HepG2 (cell line): Measurements from ENCODE around the gene GYS1. TPM values are rescaled to one million over a fixed set of nuclear protein-coding genes. Genes with fewer than 3 reads are reported as not detected.

Experiments
- ATAC-seq: fragments of 200-7000 bp; cut with Tn5 transposase; 3 replicates; pipeline ENCODE4 v1.9.1; 2020; ENCODE audit warnings: mild to moderate bottlenecking, moderate library complexity
- BruUV-seq: library from RNA; stranded (reverse); fragments of 400-500 nt; replicated peaks from 2 replicates; lab custom pipeline; 2021; lab: Mats Ljungman, UMichigan
- CTCF ChIA-PET: fragments of 300-600 bp; formaldehyde crosslinking; extraction: SDS; loops from one replicate; lab custom pipeline; 2021; ENCODE audit warnings: low total read pairs, inconsistent platforms, low intra/inter-chr PET ratio; lab: Yijun Ruan, JAX
- POLR2A ChIA-PET: fragments of 350-600 bp; sonication (Branson Sonifier 250); formaldehyde crosslinking; loops from one replicate; lab custom pipeline; 2020; ENCODE audit warnings: antibody characterized with exemption, inconsistent platforms; lab: Yijun Ruan, JAX
- DNase-seq: peaks from one replicate; pipeline ENCODE4 v3.0.0-alpha.2; 2015; ENCODE audit warnings: low spot score
- FAIRE-seq: peaks from 3 replicates; lab custom pipeline; 2011; peaks lifted over from hg19 to GRCh38; lab: Jason Lieb, UNC
- H2AFZ ChIP-seq: one replicate; pipeline ENCODE4 v1.6.1; 2011; ENCODE audit warnings: low read length, inconsistent platforms
- H3K27ac ChIP-seq: fragments of 300-600 bp; 3 replicates; pipeline ENCODE4 v1.8.0; 2011; ENCODE audit warnings: mixed run types, mild to moderate bottlenecking, mixed read lengths, low read length, inconsistent platforms; ENCODE audit not compliant: insufficient read depth; ENCODE audit errors: extremely low read length
- H3K27me3 ChIP-seq, 2 experiments: fragments of 200-600 bp in 1 of 2; 2 replicates in 1 of 2; 3 replicates in 1 of 2; pipeline versions ENCODE4 v1.6.0 to v1.8.0; 2011; ENCODE audit warnings: low read length in 2 of 2, mild to moderate bottlenecking in 2 of 2, moderate library complexity in 2 of 2, inconsistent platforms in 1 of 2; ENCODE audit not compliant: insufficient read depth in 2 of 2, control insufficient read depth in 1 of 2
- H3K36me3 ChIP-seq, 2 experiments: fragments of 200-600 bp in 1 of 2; replicated peaks in 1 of 2; 2 replicates in 1 of 2; 3 replicates in 1 of 2; pipeline versions ENCODE4 v1.5.1 to v1.8.0; 2011; ENCODE audit warnings: low read length in 2 of 2, inconsistent platforms in 1 of 2; ENCODE audit not compliant: insufficient read depth in 2 of 2, control insufficient read depth in 1 of 2
- H3K4me1 ChIP-seq: 2 replicates; pipeline ENCODE4 v1.5.1; 2012; ENCODE audit warnings: low read length, inconsistent platforms; ENCODE audit not compliant: insufficient read depth
- H3K4me2 ChIP-seq: 2 replicates; pipeline ENCODE4 v1.6.0; 2011; ENCODE audit warnings: low read depth, low read length, inconsistent platforms
- H3K4me3 ChIP-seq, 3 experiments: fragments of 200-600 bp in 1 of 3; sonication (generic), shearing (Covaris generic) in 1 of 3; replicated peaks in 1 of 3; 2 replicates each; pipeline ENCODE4 v1.5.1; 2011 to 2016; ENCODE audit warnings: low read length in 3 of 3, inconsistent platforms in 2 of 3, low read depth in 2 of 3, mild to moderate bottlenecking in 2 of 3, control low read depth in 1 of 3, mixed read lengths in 1 of 3; ENCODE audit not compliant: insufficient read depth in 1 of 3
- H3K79me2 ChIP-seq: one replicate; pipeline ENCODE4 v1.6.1; 2011; ENCODE audit warnings: low read length, inconsistent platforms; ENCODE audit not compliant: insufficient read depth
- H3K9ac ChIP-seq: 2 replicates; pipeline ENCODE4 v1.6.0; 2011; ENCODE audit warnings: mild to moderate bottlenecking, low read depth, low read length, inconsistent platforms; ENCODE audit not compliant: insufficient read depth
- H3K9me3 ChIP-seq: 2 replicates; pipeline ENCODE4 v1.5.1; 2012; ENCODE audit warnings: mild to moderate bottlenecking, low read length
- H4K20me1 ChIP-seq: 2 replicates; pipeline ENCODE4 v1.6.0; 2011; ENCODE audit warnings: inconsistent platforms, mild to moderate bottlenecking, low read length, moderate library complexity; ENCODE audit not compliant: insufficient read depth
- ARNT ChIP-seq: fragments of 450-650 bp; IDR thresholded peaks from 2 replicates; pipeline ENCODE4 v1.6.1; 2017
- ASH2L ChIP-seq: fragments of 300-600, 200-600 bp; sonication (generic); IDR thresholded peaks from 2 replicates; pipeline ENCODE4 v1.7.0; 2017; ENCODE audit warnings: low read depth, mild to moderate bottlenecking, moderate library complexity, mixed read lengths, low read length; ENCODE audit not compliant: insufficient read length
- ATAD3A ChIP-seq: sonication (generic); formaldehyde crosslinking; IDR thresholded peaks from 2 replicates; pipeline ENCODE4 v1.4.0; 2020; ENCODE audit warnings: missing genetic modification reagents
- BCL6 ChIP-seq: IDR thresholded peaks from 2 replicates; pipeline ENCODE4 v1.6.1; 2016; ENCODE audit warnings: missing genetic modification reagents, missing compliant biosample characterization
- CHD2 ChIP-seq: IDR thresholded peaks from 2 replicates; pipeline ENCODE4 v1.6.1; 2011; ENCODE audit warnings: low read depth, low read length, improper control_type of control experiment
- GABPA ChIP-seq, 2 experiments: IDR thresholded peaks; 2 replicates each; pipeline ENCODE4 v1.6.1; 2011 to 2016; ENCODE audit warnings: low read depth in 2 of 2, low read length in 1 of 2, missing biosample characterization in 1 of 2, missing genetic modification characterization in 1 of 2
- HNRNPK ChIP-seq: fragments of 200-400 bp; formaldehyde crosslinking; IDR thresholded peaks from 2 replicates; pipeline ENCODE4 v1.6.1; 2018; ENCODE audit warnings: low read length, low read depth, moderate library complexity, mild to moderate bottlenecking; ENCODE audit not compliant: poor library complexity, severe bottlenecking
- HNRNPLL ChIP-seq: fragments of 200-400 bp; formaldehyde crosslinking; IDR thresholded peaks from 2 replicates; pipeline ENCODE4 v1.6.1; 2017; ENCODE audit warnings: mild to moderate bottlenecking, low read depth, low read length; ENCODE audit not compliant: poor library complexity, severe bottlenecking
- IRF9 ChIP-seq: sonication (generic); formaldehyde crosslinking; IDR thresholded peaks from 2 replicates; pipeline ENCODE4 v1.8.0; 2022; ENCODE audit warnings: missing genetic modification reagents, mild to moderate bottlenecking, borderline replicate concordance
- NFYB ChIP-seq: sonication (generic); formaldehyde crosslinking; IDR thresholded peaks from 2 replicates; pipeline ENCODE4 v1.4.0; 2020; ENCODE audit warnings: missing genetic modification reagents
- NONO ChIP-seq, 2 experiments: fragments of 450-650 bp in 1 of 2; sonication (generic) in 1 of 2; formaldehyde crosslinking in 1 of 2; IDR thresholded peaks in 1 of 2; conservative IDR thresholded peaks in 1 of 2; 2 replicates each; pipeline versions ENCODE4 v1.6.1 to v1.8.0; 2017 to 2022; ENCODE audit warnings: mild to moderate bottlenecking in 1 of 2, missing genetic modification reagents in 1 of 2, moderate library complexity in 1 of 2
- NPAS2 ChIP-seq: sonication (generic); formaldehyde crosslinking; IDR thresholded peaks from 2 replicates; pipeline ENCODE4 v1.8.0; 2022; ENCODE audit warnings: mild to moderate bottlenecking, missing genetic modification reagents, borderline replicate concordance
- RCOR2 ChIP-seq: IDR thresholded peaks from 2 replicates; pipeline ENCODE4 v1.6.1; 2016; ENCODE audit warnings: missing biosample characterization, missing genetic modification reagents
- RXRA ChIP-seq: sonication (generic); formaldehyde crosslinking; IDR thresholded peaks from 2 replicates; pipeline ENCODE4 v1.5.1; 2020; ENCODE audit warnings: missing genetic modification reagents
- RXRB ChIP-seq: IDR thresholded peaks from 2 replicates; pipeline ENCODE4 v1.6.1; 2016; ENCODE audit warnings: borderline replicate concordance, missing genetic modification reagents, missing compliant biosample characterization
- ZMYM2 ChIP-seq: sonication (generic); formaldehyde crosslinking; IDR thresholded peaks from 2 replicates; pipeline ENCODE4 v1.8.0; 2022; ENCODE audit warnings: mild to moderate bottlenecking, missing genetic modification reagents
- ZNF446 ChIP-seq: sonication (generic); formaldehyde crosslinking; IDR thresholded peaks from 2 replicates; pipeline ENCODE4 v1.5.0; 2020; ENCODE audit warnings: mild to moderate bottlenecking, missing genetic modification reagents
- WGBS: methylation state at CpG from one replicate; pipeline ENCODE4 v1.1.6; 2017; ENCODE audit warnings: low lambda C conversion rate; 5-methylcytosine and 5-hydroxymethylcytosine counted together
- in situ Hi-C: cut with HindIII; loops from 2 replicates; pipeline ENCODE4 v1.10.0; 2017; ENCODE audit warnings: low pct_unique_long_range_greater_than_20kb; ENCODE audit not compliant: extremely low pct_ligation_motif_present
- intact Hi-C: fragments of 100-400 bp; cut with micrococcal nuclease; formaldehyde crosslinking; loops from one replicate; pipeline ENCODE4 v1.10.0; 2022; ENCODE audit not compliant: unreplicated experiment
- polyA plus RNA-seq, 8 experiments: library from polyadenylated mRNA; depleted of rRNA in 3 of 8; stranded (reverse) in 7 of 8; unstranded in 1 of 8; fragments of >200 nt; fragmentation: Illumina TruSeq in 4 of 8; extraction: Trizol in 4 of 8; gene quantifications; 2 replicates each; pipeline versions ENCODE4 v1.2.1 to v1.2.3, GENCODE V29; 2011 to 2016; ENCODE audit warnings: low read depth in 4 of 8, missing spikeins in 1 of 8, mixed read lengths in 1 of 8; ENCODE audit not compliant: insufficient read depth in 1 of 8
- total RNA-seq, 5 experiments: library from RNA; depleted of rRNA; stranded (reverse); fragments of >200 nt; fragmentation: Illumina TruSeq; extraction: Trizol; gene quantifications; 2 replicates each; pipeline ENCODE4 v1.2.3, GENCODE V29; 2016; ENCODE audit warnings: low read depth in 1 of 5

The GYS1 gene
- total and polyA plus RNA-seq, 2 of the 13 experiments (the other 11 are each of a cell fraction or from before 2014, with no cell fraction given) = 18.4 to 42.1 TPM

GRCh38 chr19:48933382-48933932 lies 59.7 kb downstream of the GYS1 start, which contains the start of gene DHDH:
Gene DHDH, plus strand, starts transcription at chr19:48933699. Its CDS starts 23 bp downstream, at chr19:48933722.
- WGBS = under 1% methylated on average over 12 of the region's 43 CpGs
- ATAC-seq (peak; percentile 90), FAIRE-seq (peak; percentile 57), DNase-seq (peak; percentile 74)
- no peak within 1 kb of the TSS for H3K27ac ChIP-seq
- no peak within 1 kb of the TSS for H2AFZ ChIP-seq
- H3K4me3 ChIP-seq = peak within 1 kb of the TSS; percentile 36 to 71 (median 51)
- POLR2A ChIA-PET = interaction anchor here (0.6 to 2.0 kb wide), 11 partner anchors 17 to 215 kb away, joined by 3 to 20 read pairs (median 5); partner anchors contain the start of genes BAX, NUCB1 and PPP1R15A
- no peaks in the 10 kb centered on the region for H3K9me3 ChIP-seq
- peak within 1 kb of the TSS; percentile 17; the same call in 1 of the 2 replicates for H3K9ac ChIP-seq
- peak within 1 kb of the TSS; percentile 78 for H3K4me2 ChIP-seq
- H3K4me1 ChIP-seq = peaks cover 31% of the 10 kb centered on the region
- H3K27me3 ChIP-seq = peaks cover 0 to 1% of the 10 kb centered on the region in 2 experiments; a peak in 1 of 5 replicates
- intact Hi-C loops = no loop called here
- no TSS peak for BruUV-seq
- CTCF ChIA-PET = no interaction called here
- H3K79me2 ChIP-seq = no peaks in the 10 kb centered on the region
- no peaks in the 10 kb centered on the region for H3K36me3 ChIP-seq
- H4K20me1 ChIP-seq = no peaks in the 10 kb centered on the region
- in situ Hi-C loops = no loop called here
- TF ChIP-seq NFYB (CRISPR knock-in tag) (peak; percentile 40), RXRA (0 out of 2 replicates have a peak, but pooled peaks have one; percentile 23), HNRNPK (no peak), RXRB (0 out of 2 replicates have a peak, but pooled peaks have one; percentile 15), ATAD3A (no peak), IRF9 (CRISPR knock-in tag) (no peak), BCL6 (CRISPR knock-in tag) (0 out of 2 replicates have a peak, but pooled peaks have one; percentile 5), NONO (IDR thresholded peaks at IDR 0.05) (no peak), NONO (CRISPR knock-in tag; conservative IDR thresholded peaks at IDR 0.05) (0 out of 2 replicates have a peak, but pooled peaks have one; percentile 25), RCOR2 (CRISPR knock-in tag) (0 out of 2 replicates have a peak, but pooled peaks have one; percentile 33), GABPA (IDR thresholded peaks at IDR 0.05; ENCODE audit: low read depth, low read length) (no peak), GABPA (CRISPR knock-in tag; IDR thresholded peaks at IDR 0.05; ENCODE audit: low read depth) (peak; percentile 20; the same call in 1 of the 2 replicates), ARNT (no peak), ZMYM2 (CRISPR knock-in tag) (no peak), CHD2 (no peak), ASH2L (peak; percentile 40), NPAS2 (CRISPR knock-in tag) (no peak), ZNF446 (CRISPR knock-in tag) (no peak), HNRNPLL (peak; percentile 96)
